ENCODE results near the gene PCBD1. TPM values are rescaled to one million over a fixed set of nuclear protein-coding genes. Genes with fewer than 3 reads are reported as not detected.

Gene PCBD1
- total RNA-seq, 1 experiment from 2014 or later = 39.7 TPM

DNA sequence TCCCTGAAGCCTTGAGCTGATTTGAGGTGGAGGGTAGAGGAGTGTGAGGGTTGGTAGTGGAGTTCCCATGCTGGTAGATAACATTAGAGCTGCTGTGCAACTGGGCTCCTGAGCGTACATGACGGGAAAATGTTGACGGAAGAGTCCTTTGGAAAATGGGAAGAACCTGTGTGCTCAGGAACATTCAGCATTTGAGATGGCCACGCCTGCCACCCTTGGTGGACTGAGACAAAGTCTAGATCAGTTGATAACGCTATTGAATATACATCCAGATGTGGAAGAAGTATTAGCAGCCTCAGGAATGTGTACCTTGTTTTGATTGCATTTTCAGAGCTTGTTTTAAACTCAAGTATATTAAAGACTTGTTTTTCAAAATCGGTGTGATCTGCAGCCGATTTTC is 16.1 kb downstream of the PCBD1 start:
- no peak overlapping the region for H2AK5ac ChIP-seq (ENCODE audit: insufficient read length, low read length)
- H2BK5ac ChIP-seq (ENCODE audit: insufficient read length, low read length) = no peak overlapping the region
- H4K8ac ChIP-seq (replicated peaks; ENCODE audit: insufficient read length, low read depth, low read length) = no peak overlapping the region
- DNase-seq = no peak
- H3K56ac ChIP-seq (ENCODE audit: insufficient read length, low read depth, low read length) = no peak overlapping the region
- no peak overlapping the region for H2BK120ac ChIP-seq (ENCODE audit: low read depth, low read length, poor library complexity, severe bottlenecking)
- no peak overlapping the region for H2BK15ac ChIP-seq (ENCODE audit: low read depth, low read length)
- H3K4me2 ChIP-seq (ENCODE audit: insufficient read depth, insufficient read length, low read length) = no peak overlapping the region
- H3K23ac ChIP-seq (ENCODE audit: insufficient read length, low read depth, low read length) = no peak overlapping the region
- H3K79me1 ChIP-seq (ENCODE audit: insufficient read depth, low read depth, low read length, poor library complexity, severe bottlenecking) = no peaks in the 10 kb centered on the region
- Mint-ChIP-seq H3K27me3 (ENCODE audit: low read depth) (no peaks in the 10 kb centered on the region), H3K4me3 (no peak overlapping the region), H3K27ac (0 out of 7 replicates have a peak overlapping the region, but pooled peaks of 1 of the 3 experiments have one; percentile 7), H3K9me3 (no peaks in the 10 kb centered on the region), H3K4me1 (peaks cover 10 to 11% of the 10 kb centered on the region in 2 experiments), H3K36me3 (ENCODE audit: insufficient read depth in 1 of 3, low read depth in 3 of 3) (peaks cover 16 to 77% (median 65%) of the 10 kb centered on the region in 3 experiments)
- no peak overlapping the region for H2BK12ac ChIP-seq (ENCODE audit: insufficient read length, low read depth, low read length)
- no peak overlapping the region for H2BK20ac ChIP-seq (ENCODE audit: low read depth, low read length, poor library complexity, severe bottlenecking)
- no peaks in the 10 kb centered on the region for H3K23me2 ChIP-seq (ENCODE audit: insufficient read length, low read depth, low read length, poor library complexity, severe bottlenecking)
- no peak overlapping the region for H4K5ac ChIP-seq (ENCODE audit: insufficient read length, low read depth, low read length)
- no peaks in the 10 kb centered on the region for H3K79me2 ChIP-seq (ENCODE audit: insufficient read depth, low read length)
- no peak overlapping the region for H2AFZ ChIP-seq (ENCODE audit: low read length)
- no peak overlapping the region for H3K9ac ChIP-seq (ENCODE audit: extremely low read depth, insufficient read length, low read length)
- WGBS (ENCODE audit: extremely low coverage, insufficient read length, low lambda C conversion rate) = no CpG with 5 or more reads among the region's 7 CpGs
- H3K9me3 ChIP-seq (ENCODE audit: control insufficient read depth, low read depth, low read length) = no peaks in the 10 kb centered on the region
- H3K27ac ChIP-seq (ENCODE audit: insufficient read length, low read depth, low read length) = no peak overlapping the region
- no peaks in the 10 kb centered on the region; the same call in 1 of the 2 replicates for H3K4me1 ChIP-seq (ENCODE audit: insufficient read depth, low read length)
- TF ChIP-seq, protein P1, sequence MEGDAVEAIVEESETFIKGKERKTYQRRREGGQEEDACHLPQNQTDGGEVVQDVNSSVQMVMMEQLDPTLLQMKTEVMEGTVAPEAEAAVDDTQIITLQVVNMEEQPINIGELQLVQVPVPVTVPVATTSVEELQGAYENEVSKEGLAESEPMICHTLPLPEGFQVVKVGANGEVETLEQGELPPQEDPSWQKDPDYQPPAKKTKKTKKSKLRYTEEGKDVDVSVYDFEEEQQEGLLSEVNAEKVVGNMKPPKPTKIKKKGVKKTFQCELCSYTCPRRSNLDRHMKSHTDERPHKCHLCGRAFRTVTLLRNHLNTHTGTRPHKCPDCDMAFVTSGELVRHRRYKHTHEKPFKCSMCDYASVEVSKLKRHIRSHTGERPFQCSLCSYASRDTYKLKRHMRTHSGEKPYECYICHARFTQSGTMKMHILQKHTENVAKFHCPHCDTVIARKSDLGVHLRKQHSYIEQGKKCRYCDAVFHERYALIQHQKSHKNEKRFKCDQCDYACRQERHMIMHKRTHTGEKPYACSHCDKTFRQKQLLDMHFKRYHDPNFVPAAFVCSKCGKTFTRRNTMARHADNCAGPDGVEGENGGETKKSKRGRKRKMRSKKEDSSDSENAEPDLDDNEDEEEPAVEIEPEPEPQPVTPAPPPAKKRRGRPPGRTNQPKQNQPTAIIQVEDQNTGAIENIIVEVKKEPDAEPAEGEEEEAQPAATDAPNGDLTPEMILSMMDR (conservative IDR thresholded peaks at IDR 0.05) = no peak
- H3K27me3 ChIP-seq (ENCODE audit: insufficient read depth, low read length) = no peaks in the 10 kb centered on the region
- H3T11ph ChIP-seq (ENCODE audit: low read length) = no peak overlapping the region
- H3K4ac ChIP-seq (ENCODE audit: low read depth, low read length) = no peak overlapping the region
- H3K18ac ChIP-seq (ENCODE audit: insufficient read length, low read depth, low read length) = no peak overlapping the region
- H4K20me1 ChIP-seq (ENCODE audit: control insufficient read depth, insufficient read depth, insufficient read length) = no peaks in the 10 kb centered on the region
- no peak overlapping the region for H3K14ac ChIP-seq (ENCODE audit: insufficient read depth, low read length)
- no peak overlapping the region for H4K91ac ChIP-seq (ENCODE audit: insufficient read length, low read depth, low read length)

All from H9 (cell line).